ENCODE results near the gene HMG20A. TPM values are rescaled to one million over a fixed set of nuclear protein-coding genes. Genes with fewer than 3 reads are reported as not detected.

Gene HMG20A
- total RNA-seq, 3 donors from 2014 or later = 35.8 to 48.2 (median 46.4) TPM

DNA sequence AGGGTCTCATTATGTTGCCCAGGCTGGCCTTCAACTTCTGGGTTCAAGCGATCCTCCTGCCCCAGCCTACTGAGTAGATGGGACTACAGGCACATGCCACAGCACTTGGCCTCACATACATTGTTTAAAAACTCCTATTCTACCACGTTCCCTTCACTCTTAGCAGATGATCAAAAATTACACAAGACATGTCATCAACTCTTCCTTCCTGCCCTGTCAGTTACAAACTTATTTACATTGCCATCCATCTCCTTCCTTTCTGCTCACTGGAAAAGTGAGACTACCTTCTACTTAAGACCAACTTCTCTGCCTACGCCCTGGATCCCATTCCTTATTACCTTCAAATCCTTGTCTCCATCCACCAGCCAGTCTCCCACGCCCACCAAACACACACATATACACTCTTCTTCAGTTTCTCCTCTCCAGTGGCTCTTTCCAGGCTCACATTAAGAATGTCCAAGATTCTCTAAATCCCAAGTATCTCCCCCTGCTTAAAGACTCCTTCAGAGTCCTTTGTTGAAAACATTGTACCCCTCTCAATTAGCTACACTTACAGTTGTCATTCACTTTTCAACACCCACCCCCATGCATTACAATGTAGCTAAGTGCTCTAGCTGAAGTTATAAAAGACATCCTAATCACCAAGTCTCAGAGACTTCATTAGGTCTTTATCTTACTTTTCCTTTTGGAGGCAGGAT lies 5.1 kb upstream of the HMG20A start:
- no peaks in the 10 kb centered on the region for H3K9me3 ChIP-seq
- H3K36me3 ChIP-seq = no peaks in the 10 kb centered on the region
- H3K27me3 ChIP-seq = no peaks in the 10 kb centered on the region
- peaks cover 0 to 15% of the 10 kb centered on the region in 2 donors for H3K4me1 ChIP-seq
- no peak overlapping the region for H3K27ac ChIP-seq
- no peak for DNase-seq (ENCODE audit: low spot score in 2 of 2)
- TF ChIP-seq, protein P1, sequence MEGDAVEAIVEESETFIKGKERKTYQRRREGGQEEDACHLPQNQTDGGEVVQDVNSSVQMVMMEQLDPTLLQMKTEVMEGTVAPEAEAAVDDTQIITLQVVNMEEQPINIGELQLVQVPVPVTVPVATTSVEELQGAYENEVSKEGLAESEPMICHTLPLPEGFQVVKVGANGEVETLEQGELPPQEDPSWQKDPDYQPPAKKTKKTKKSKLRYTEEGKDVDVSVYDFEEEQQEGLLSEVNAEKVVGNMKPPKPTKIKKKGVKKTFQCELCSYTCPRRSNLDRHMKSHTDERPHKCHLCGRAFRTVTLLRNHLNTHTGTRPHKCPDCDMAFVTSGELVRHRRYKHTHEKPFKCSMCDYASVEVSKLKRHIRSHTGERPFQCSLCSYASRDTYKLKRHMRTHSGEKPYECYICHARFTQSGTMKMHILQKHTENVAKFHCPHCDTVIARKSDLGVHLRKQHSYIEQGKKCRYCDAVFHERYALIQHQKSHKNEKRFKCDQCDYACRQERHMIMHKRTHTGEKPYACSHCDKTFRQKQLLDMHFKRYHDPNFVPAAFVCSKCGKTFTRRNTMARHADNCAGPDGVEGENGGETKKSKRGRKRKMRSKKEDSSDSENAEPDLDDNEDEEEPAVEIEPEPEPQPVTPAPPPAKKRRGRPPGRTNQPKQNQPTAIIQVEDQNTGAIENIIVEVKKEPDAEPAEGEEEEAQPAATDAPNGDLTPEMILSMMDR (IDR thresholded peaks at IDR 0.05) = no peak
- TF ChIP-seq POLR2A (IDR thresholded peaks at IDR 0.05) (no peak), POLR2AphosphoS5 (IDR thresholded peaks at IDR 0.05) (no peak)
- intact Hi-C loops (cut with DNase I; ENCODE audit: low total_unique reads) = no loop called here
- no peak overlapping the region for H3K4me3 ChIP-seq

DNA sequence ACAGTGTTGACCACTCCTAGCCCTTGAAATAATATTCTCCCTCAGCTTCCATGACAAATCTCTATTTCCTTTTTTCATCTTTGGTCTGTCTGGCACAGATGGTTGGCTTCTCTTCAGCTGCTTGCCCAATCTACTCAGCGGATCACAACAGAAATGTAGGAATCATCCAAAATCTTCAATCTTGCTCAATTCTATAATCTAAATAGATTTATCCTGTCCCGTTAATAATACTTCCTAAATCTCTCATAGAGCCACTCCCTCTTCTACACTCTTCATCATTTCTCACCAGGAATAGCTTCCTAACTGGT lies 4.6 kb upstream of the HMG20A start:
- intact Hi-C loops (cut with DNase I; ENCODE audit: low total_unique reads) = no loop called here
- Histone ChIP-seq H3K9me3 (no peaks in the 10 kb centered on the region), H3K27ac (no peak overlapping the region)

DNA sequence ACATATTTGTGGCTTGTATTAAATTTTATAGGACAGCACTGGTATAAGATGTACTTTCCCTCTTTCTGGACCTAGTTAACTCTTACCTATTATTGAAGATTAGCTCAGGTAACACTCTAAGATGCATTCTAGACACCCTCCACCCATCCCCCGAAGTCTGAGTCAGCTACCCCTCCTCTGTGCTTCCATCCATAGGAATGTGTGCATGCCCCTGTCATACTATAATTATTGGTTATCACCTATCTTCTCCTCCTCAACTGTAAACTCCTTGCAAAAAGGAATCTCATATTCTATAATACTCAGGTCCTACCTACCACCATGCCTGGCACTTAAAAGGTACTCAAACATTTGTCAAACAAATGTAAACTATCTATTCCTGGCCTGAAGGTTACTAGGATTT lies 3.7 kb upstream of the HMG20A start:
- Histone ChIP-seq H3K27ac (no peak overlapping the region), H3K4me1 (peaks cover 0 to 15% of the 10 kb centered on the region in 2 donors), H3K27me3 (no peaks in the 10 kb centered on the region), H3K9me3 (no peaks in the 10 kb centered on the region), H3K36me3 (no peaks in the 10 kb centered on the region), H3K4me3 (no peak overlapping the region)
- TF ChIP-seq POLR2A (IDR thresholded peaks at IDR 0.05) (no peak), POLR2AphosphoS5 (IDR thresholded peaks at IDR 0.05) (no peak)
- TF ChIP-seq, protein P1 (IDR thresholded peaks at IDR 0.05) = no peak
- intact Hi-C loops (cut with DNase I; ENCODE audit: low total_unique reads) = no loop called here
- no peak for DNase-seq (ENCODE audit: low spot score in 2 of 2)

More for the DNA sequence above, 4.6 kb upstream of the HMG20A start:
- peaks cover 0 to 15% of the 10 kb centered on the region in 2 donors for H3K4me1 ChIP-seq
- DNase-seq (ENCODE audit: low spot score in 2 of 2) = no peak
- no peak for TF ChIP-seq POLR2A (IDR thresholded peaks at IDR 0.05)
- TF ChIP-seq, protein P1 (IDR thresholded peaks at IDR 0.05) = no peak
- peak in 1 of 3 donors; percentile 52 for TF ChIP-seq POLR2AphosphoS5 (IDR thresholded peaks at IDR 0.05)
- H3K27me3 ChIP-seq = no peaks in the 10 kb centered on the region
- no peak overlapping the region for H3K4me3 ChIP-seq
- H3K36me3 ChIP-seq = no peaks in the 10 kb centered on the region

DNA sequence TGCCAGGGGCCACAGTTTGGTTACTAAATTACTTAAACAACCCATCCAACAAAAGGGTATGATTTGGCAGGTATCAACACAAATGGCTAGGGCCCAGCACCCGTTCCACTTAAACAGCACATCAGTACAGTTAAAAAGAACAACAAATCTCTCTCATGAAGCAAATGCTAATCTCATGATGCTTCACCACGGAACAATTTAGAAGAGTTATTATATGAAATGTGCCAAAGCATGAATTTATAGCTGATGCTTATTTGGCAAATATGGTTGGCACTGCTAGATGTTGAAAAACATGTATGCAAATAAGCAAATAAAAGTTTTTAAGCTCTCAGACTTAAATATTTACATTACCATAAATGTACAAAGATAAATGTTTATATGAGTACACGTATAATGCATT lies 3.1 kb upstream of the HMG20A start:
- intact Hi-C loops (cut with DNase I; ENCODE audit: low total_unique reads) = no loop called here
- peak overlapping the region in 1 of 3 donors; percentile 6 for H3K4me3 ChIP-seq
- no peaks in the 10 kb centered on the region for H3K36me3 ChIP-seq
- no peaks in the 10 kb centered on the region for H3K27me3 ChIP-seq
- TF ChIP-seq POLR2A (IDR thresholded peaks at IDR 0.05) (no peak), POLR2AphosphoS5 (IDR thresholded peaks at IDR 0.05) (no peak)
- TF ChIP-seq, protein P1 (IDR thresholded peaks at IDR 0.05) = no peak
- no peak for DNase-seq (ENCODE audit: low spot score in 2 of 2)
- H3K4me1 ChIP-seq = peaks cover 0 to 14% of the 10 kb centered on the region in 2 donors
- H3K27ac ChIP-seq = no peak overlapping the region
- H3K9me3 ChIP-seq = no peaks in the 10 kb centered on the region

DNA sequence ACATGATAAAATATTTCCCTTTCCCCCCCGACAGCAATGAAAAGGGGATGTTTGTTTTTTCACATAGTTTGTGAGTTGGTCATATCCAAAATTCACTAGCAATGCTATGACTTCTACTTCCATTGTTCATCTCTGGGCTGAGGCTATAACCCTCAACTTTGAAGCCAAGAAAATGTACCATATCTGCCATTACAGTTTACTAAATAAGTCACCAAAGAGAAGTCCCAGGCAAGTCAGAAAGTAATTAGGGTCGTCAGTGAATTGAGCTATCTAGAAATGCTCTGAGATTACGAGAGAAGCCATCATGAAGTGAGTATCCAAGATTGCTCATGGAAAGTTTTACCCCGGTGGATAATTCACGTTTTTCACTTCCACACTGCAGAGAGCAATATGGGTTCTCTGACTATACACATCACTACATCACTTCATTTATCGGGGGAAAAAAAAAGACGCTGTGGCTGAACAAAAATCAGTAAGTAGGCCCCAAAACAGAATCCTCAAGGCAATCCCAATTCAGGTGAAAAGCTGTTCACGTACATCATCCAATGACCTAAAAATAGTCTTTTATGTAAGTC lies 2.2 kb upstream of the HMG20A start:
- DNase-seq (ENCODE audit: low spot score in 2 of 2) = no peak
- peaks cover 0 to 6% of the 10 kb centered on the region in 2 donors for H3K4me1 ChIP-seq
- intact Hi-C loops (cut with DNase I; ENCODE audit: low total_unique reads) = no loop called here
- no peaks in the 10 kb centered on the region for H3K36me3 ChIP-seq
- TF ChIP-seq, protein P1 (IDR thresholded peaks at IDR 0.05) = no peak
- TF ChIP-seq POLR2AphosphoS5 (IDR thresholded peaks at IDR 0.05) = no peak
- TF ChIP-seq POLR2A (IDR thresholded peaks at IDR 0.05) = no peak
- H3K4me3 ChIP-seq = peak overlapping the region; percentile 90 to 99 (median 98)
- H3K27ac ChIP-seq = peak overlapping the region; percentile 92 to 99
- no peaks in the 10 kb centered on the region for H3K9me3 ChIP-seq
- no peaks in the 10 kb centered on the region for H3K27me3 ChIP-seq
